GM20000 (cell line): ENCODE measurements around the gene P2RY6.
"Not testable (repeated sequence)": the region's sequence is repeated elsewhere in the genome, so short reads cannot be mapped to it uniquely, and the experiment has no call there.

Experiments
- DNase-seq: peaks from one replicate; pipeline ENCODE4 v3.0.0; 2012; ENCODE audit warnings: low spot score
- CTCF ChIP-seq: IDR thresholded peaks from 2 replicates; pipeline ENCODE4 v1.5.1; 2012; ENCODE audit warnings: mild to moderate bottlenecking, control low read depth; ENCODE audit errors: extremely low read depth, missing control alignments

P2RY6 gene

DNA sequence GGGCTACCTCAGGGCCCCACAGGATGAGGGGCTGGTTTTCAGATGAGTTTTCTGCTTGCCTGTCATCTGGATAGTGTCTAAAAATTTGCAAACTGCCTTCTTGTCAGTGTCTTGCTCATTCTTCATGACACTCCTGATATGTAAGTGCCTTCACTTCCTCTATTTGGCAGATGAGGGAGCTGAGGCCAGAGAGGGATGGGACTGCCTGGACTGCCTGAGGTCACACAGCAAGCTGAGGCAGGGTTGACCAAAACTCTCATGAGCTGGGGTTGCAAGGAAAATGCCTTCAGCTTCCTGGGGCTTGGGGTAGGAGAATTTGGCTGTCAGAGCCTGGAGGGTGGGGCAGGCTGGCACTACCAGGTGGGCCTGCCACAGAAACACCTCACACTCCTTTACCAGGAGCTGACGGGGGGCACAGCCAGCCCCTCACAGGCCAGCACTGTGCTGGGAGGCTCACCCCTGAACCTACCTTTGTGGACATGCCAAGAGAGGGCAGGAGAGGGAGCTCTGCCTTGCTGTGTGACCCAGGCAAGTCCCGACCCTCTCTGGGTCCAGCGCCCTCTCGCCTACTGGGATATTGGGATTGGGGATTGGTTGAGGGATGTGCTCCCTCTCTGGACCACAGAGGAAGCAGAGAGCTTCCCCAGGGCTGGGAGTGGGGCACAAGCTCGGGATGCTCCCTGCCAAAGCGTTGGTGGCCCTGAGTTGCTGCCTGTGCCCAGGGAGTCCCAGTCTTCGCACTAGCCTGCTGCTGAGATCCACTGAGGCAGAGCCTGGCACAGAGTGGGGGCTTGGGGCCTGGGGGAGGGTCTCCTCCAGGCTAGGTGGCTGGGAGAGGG, 1.9 kb upstream of the P2RY6 start:
- no peak for TF ChIP-seq CTCF
- DNase-seq = no peak

DNA sequence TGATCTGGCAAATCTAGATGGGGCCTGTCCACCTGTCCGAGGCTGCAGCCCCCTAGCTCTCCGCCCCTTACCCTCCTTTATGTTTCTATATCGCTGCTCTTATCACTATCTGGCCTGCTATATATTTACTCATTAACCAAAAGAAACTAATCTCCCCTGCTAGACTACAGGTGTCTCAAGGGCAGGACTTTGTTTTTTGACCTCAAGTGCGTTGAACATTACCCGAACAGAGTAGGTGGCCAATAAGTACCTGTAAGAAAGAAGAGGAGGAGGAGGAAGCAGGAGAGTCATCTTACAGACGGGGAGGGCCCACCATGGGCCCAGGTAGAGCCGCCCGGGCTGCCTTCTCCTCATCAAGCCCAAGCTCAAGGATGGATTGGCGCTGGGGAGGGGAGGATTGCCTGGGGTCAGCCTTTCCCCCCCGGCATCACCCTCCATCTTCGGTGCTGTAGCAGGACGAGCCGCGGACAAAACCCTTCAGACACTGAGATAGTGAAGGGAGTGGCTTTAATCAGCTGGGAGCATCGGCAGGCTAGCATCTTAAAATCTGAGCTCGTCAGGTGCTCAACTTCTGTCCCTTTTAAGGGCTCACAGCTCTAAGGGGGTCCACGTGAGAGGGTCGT, 1.2 kb upstream of the P2RY6 start:
- no peak for DNase-seq
- TF ChIP-seq CTCF = no peak

DNA sequence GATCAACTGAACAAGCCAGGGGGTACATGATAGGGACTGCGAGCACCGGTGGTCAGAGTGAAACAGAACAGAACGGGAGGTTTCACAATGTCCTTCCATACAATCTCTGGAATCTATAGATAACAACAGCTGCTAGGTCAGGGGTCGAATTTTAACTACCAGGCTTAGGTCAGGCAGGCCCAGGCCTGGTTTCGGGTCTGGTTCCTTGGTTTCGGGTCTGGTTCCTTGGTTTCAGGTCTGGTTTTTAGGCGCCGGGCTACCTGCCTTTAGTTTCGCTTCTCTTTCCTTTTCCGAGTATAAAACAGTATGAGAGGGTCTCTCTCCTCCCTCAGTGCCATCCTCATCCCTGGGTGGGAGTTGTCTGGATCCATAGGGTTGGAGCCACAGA, 666 bp upstream of the P2RY6 start:
- DNase-seq = not testable (repeated sequence)

GRCh38 chr11:73272680-73273038, 521 bp downstream of the P2RY6 start:
- no peak for TF ChIP-seq CTCF
- no peak for DNase-seq

GRCh38 chr11:73273222-73273895, 1.2 kb downstream of the P2RY6 start:
- no peak for DNase-seq
- TF ChIP-seq CTCF = no peak

DNA sequence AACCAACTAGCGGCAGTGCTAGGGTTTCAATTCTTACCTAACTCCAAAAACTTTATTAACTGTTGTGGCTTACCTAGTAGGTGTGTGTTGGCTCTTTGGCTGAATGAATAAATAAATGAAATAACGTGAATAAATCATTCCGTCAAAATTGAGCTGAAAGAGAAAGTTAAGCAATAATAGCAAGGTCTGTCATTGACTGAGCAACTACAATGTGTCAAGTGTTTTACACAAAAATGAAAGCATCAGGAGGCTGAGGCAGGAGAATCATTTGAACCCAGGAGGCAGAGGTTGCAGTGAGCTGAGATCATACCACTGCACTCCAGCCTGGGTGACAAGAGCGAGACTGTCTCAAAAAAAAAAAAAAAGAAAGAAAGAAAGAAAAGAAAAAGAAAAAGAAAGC, 2.1 kb downstream of the P2RY6 start:
- not testable (repeated sequence) for DNase-seq

GRCh38 chr11:73274722-73275380, 2.7 kb downstream of the P2RY6 start:
- no peak for TF ChIP-seq CTCF
- DNase-seq = no peak

DNA sequence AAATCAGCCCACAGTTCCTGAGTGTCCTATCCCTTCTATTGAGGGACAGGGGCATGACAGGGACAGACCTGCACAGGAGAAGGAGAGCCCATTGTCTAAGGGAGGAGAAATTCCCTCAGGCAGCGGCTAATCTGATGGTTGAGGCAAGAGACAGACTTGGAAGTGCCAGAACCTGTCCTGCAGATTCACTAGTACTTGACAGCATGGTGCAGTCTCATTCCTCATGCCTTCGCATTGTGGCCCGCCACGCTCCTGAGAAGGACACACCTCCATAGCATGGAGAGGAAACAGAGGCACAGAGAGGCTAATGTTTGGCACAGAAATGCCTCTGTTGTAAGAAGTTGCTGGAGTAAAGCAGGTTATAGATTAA, 3.2 kb downstream of the P2RY6 start:
- no peak for TF ChIP-seq CTCF

More for the DNA sequence above, 3.2 kb downstream of the P2RY6 start:
- DNase-seq = no peak
